GM10266 (cell line): ENCODE results near the gene EXOC7.

ENCODE experiments used
- DNase-seq: peaks from one replicate; pipeline ENCODE4 v3.0.0; 2012; ENCODE audit errors: extremely low spot score
- CTCF ChIP-seq: IDR thresholded peaks from 2 replicates; pipeline ENCODE4 v1.5.1; 2012; ENCODE audit warnings: mild to moderate bottlenecking, low read depth; ENCODE audit not compliant: control insufficient read depth, insufficient read depth; ENCODE audit errors: missing control alignments

EXOC7 gene

GRCh38 chr17:76103274-76104139 is at the start of gene EXOC7:
Gene EXOC7 (minus strand): TSS chr17:76103787. CDS start chr17:76103692, 95 bp downstream.
- peak; percentile 97 for DNase-seq
- TF ChIP-seq CTCF: no peak

GRCh38 chr17:76153202-76153601 is 49.6 kb upstream of the EXOC7 start:
- no peak for TF ChIP-seq CTCF
- DNase-seq: no peak

- TF ChIP-seq CTCF: no peak
- DNase-seq: no peak
Observed at GRCh38 chr17:76152591-76152990, 49.0 kb upstream of the EXOC7 start.

- TF ChIP-seq CTCF: no peak
- no peak for DNase-seq
Observed at GRCh38 chr17:76151896-76152454, 48.4 kb upstream of the EXOC7 start.

GRCh38 chr17:76150712-76151622 is 47.4 kb upstream of the EXOC7 start:
- DNase-seq: no peak
- no peak for TF ChIP-seq CTCF

- TF ChIP-seq CTCF: no peak
- DNase-seq: no peak
Observed at GRCh38 chr17:76149214-76149613, 45.6 kb upstream of the EXOC7 start.
